Neural cell (in vitro differentiated cells): ENCODE results near the gene CCDC149. TPM values are rescaled to one million over a fixed set of nuclear protein-coding genes. Genes with fewer than 3 reads are reported as not detected.

Source experiments
- H2AFZ ChIP-seq: fragments of 200-600, 300-800 bp; sonication (generic), shearing (Covaris generic); 2 replicates; pipeline ENCODE4 v1.6.0; 2014; ENCODE audit warnings: low read depth, mild to moderate bottlenecking, antibody characterized with exemption, low read length, moderate library complexity
- H3F3A ChIP-seq: fragments of 200-600 bp; shearing (Covaris generic); 2 replicates; pipeline ENCODE4 v1.6.1; 2016; ENCODE audit warnings: mild to moderate bottlenecking, moderate library complexity, mixed read lengths, antibody characterized with exemption, low read length; ENCODE audit not compliant: insufficient read depth, poor library complexity, severe bottlenecking
- H3K27ac ChIP-seq: fragments of 200-600, 300-800 bp; sonication (generic), shearing (Covaris generic); 2 replicates; pipeline ENCODE4 v1.5.1; 2014; ENCODE audit warnings: mild to moderate bottlenecking, low read length, moderate library complexity
- H3K27me3 ChIP-seq: fragments of 300-800, 200-600 bp; sonication (generic), shearing (Covaris generic); 2 replicates; pipeline ENCODE4 v1.6.0; 2014; ENCODE audit warnings: mild to moderate bottlenecking, low read depth, low read length, moderate library complexity; ENCODE audit not compliant: insufficient read depth
- H3K36me3 ChIP-seq: fragments of 300-800, 200-600 bp; sonication (generic), shearing (Covaris generic); 2 replicates; pipeline ENCODE4 v1.5.1; 2014; ENCODE audit warnings: mild to moderate bottlenecking, antibody characterized with exemption, low read length, moderate library complexity; ENCODE audit not compliant: insufficient read depth
- H3K4me2 ChIP-seq: fragments of 300-800, 200-600 bp; sonication (generic), shearing (Covaris generic); 2 replicates; pipeline ENCODE4 v1.6.0; 2014; ENCODE audit warnings: mild to moderate bottlenecking, low read length
- H3K4me3 ChIP-seq: fragments of 300-800, 200-600 bp; sonication (generic), shearing (Covaris generic); 2 replicates; pipeline ENCODE4 v1.5.1; 2014; ENCODE audit warnings: mild to moderate bottlenecking, low read length, moderate library complexity
- H3K79me2 ChIP-seq: fragments of 200-600 bp; shearing (Covaris generic); replicated peaks from 2 replicates; pipeline ENCODE4 v1.6.0; 2014; ENCODE audit warnings: mild to moderate bottlenecking, low read length, moderate library complexity; ENCODE audit not compliant: insufficient read depth
- H3K9ac ChIP-seq: fragments of 300-800, 200-600 bp; sonication (generic), shearing (Covaris generic); 2 replicates; pipeline ENCODE4 v1.6.1; 2016; ENCODE audit warnings: mild to moderate bottlenecking, low read length, mixed read lengths
- H3K9me2 ChIP-seq: fragments of 200-600 bp; shearing (Covaris generic); 2 replicates; pipeline ENCODE4 v1.6.1; 2016; ENCODE audit warnings: mild to moderate bottlenecking, low read length, mixed read lengths; ENCODE audit not compliant: insufficient read depth
- H3K9me3 ChIP-seq: fragments of 200-600, 300-800 bp; sonication (generic), shearing (Covaris generic); 2 replicates; pipeline ENCODE4 v1.6.1; 2016; ENCODE audit warnings: mild to moderate bottlenecking, mixed run types, low read length, moderate library complexity, mixed read lengths
- H4K20me1 ChIP-seq: fragments of 200-600 bp; shearing (Covaris generic); 2 replicates; pipeline ENCODE4 v1.6.1; 2016; ENCODE audit warnings: mild to moderate bottlenecking, mixed run types; ENCODE audit not compliant: insufficient read depth
- CTCF ChIP-seq: fragments of 450-650 bp; IDR thresholded peaks from 2 replicates; pipeline ENCODE4 v1.5.1; 2014; ENCODE audit warnings: antibody characterized with exemption, mild to moderate bottlenecking, moderate library complexity; ENCODE audit not compliant: poor library complexity, severe bottlenecking
- EP300 ChIP-seq: fragments of 450-650 bp; conservative IDR thresholded peaks from 2 replicates; pipeline ENCODE4 v1.6.1; 2014; ENCODE audit warnings: antibody characterized with exemption, mild to moderate bottlenecking, moderate library complexity; ENCODE audit not compliant: poor library complexity, severe bottlenecking
- EZH2 ChIP-seq: fragments of 200-600, 300-800 bp; shearing (Covaris generic), sonication (generic); IDR thresholded peaks from 2 replicates; pipeline ENCODE4 v1.6.1; 2014; ENCODE audit warnings: antibody characterized with exemption, low read length, borderline replicate concordance, mild to moderate bottlenecking; ENCODE audit not compliant: insufficient read depth, poor library complexity, severe bottlenecking
- MXI1 ChIP-seq: fragments of 450-650 bp; conservative IDR thresholded peaks from 2 replicates; pipeline ENCODE4 v1.6.1; 2014; ENCODE audit warnings: antibody characterized with exemption, mild to moderate bottlenecking; ENCODE audit not compliant: poor library complexity, severe bottlenecking
- POLR2AphosphoS5 ChIP-seq: IDR thresholded peaks from 2 replicates; pipeline ENCODE4 v1.6.1; 2012
- RAD21 ChIP-seq: fragments of 450-650 bp; conservative IDR thresholded peaks from 2 replicates; pipeline ENCODE4 v1.6.1; 2014; ENCODE audit warnings: antibody characterized with exemption, mild to moderate bottlenecking, moderate library complexity
- REST ChIP-seq: IDR thresholded peaks from 2 replicates; pipeline ENCODE4 v1.6.1; 2012; ENCODE audit warnings: borderline replicate concordance
- SMC3 ChIP-seq: fragments of 450-650 bp; conservative IDR thresholded peaks from 2 replicates; pipeline ENCODE4 v1.6.1; 2014; ENCODE audit warnings: antibody characterized with exemption, mild to moderate bottlenecking, moderate library complexity; ENCODE audit not compliant: poor library complexity
- TAF1 ChIP-seq: IDR thresholded peaks from 2 replicates; pipeline ENCODE4 v1.6.1; 2012; ENCODE audit warnings: low read depth
- polyA plus RNA-seq: library from polyadenylated mRNA; depleted of rRNA; stranded (reverse); fragments of >200 nt; gene quantifications from 2 replicates; pipeline ENCODE4 v1.2.3, GENCODE V29; 2014

CCDC149 gene
- polyA plus RNA-seq, 1 donor from 2014 or later = 6.6 TPM

GRCh38 chr4:24806206-24806990 lies 106.4 kb downstream of the CCDC149 start:
- Histone ChIP-seq H3K9ac (no peak overlapping the region), H2AFZ (no peak overlapping the region), H3K4me2 (no peak overlapping the region), H3K36me3 (no peaks in the 10 kb centered on the region), H3F3A (no peaks in the 10 kb centered on the region), H3K9me3 (no peaks in the 10 kb centered on the region), H3K27me3 (no peaks in the 10 kb centered on the region), H3K9me2 (no peaks in the 10 kb centered on the region), H3K4me3 (no peak overlapping the region), H3K27ac (no peak overlapping the region), H3K79me2 (no peaks in the 10 kb centered on the region), H4K20me1 (no peaks in the 10 kb centered on the region)
- no peak for TF ChIP-seq EP300
- no peak for TF ChIP-seq TAF1
- TF ChIP-seq SMC3 = no peak
- no peak for TF ChIP-seq POLR2AphosphoS5
- no peak for TF ChIP-seq RAD21
- no peak for TF ChIP-seq MXI1
- TF ChIP-seq REST = no peak
- no peak for TF ChIP-seq CTCF
- TF ChIP-seq EZH2 = no peak

GRCh38 chr4:24805566-24805965 lies 107.3 kb downstream of the CCDC149 start:
- Histone ChIP-seq H3K9me2 (no peaks in the 10 kb centered on the region), H3F3A (no peaks in the 10 kb centered on the region), H3K9ac (no peak overlapping the region), H3K27ac (no peak overlapping the region), H3K9me3 (no peaks in the 10 kb centered on the region), H3K36me3 (no peaks in the 10 kb centered on the region), H3K4me3 (no peak overlapping the region), H3K27me3 (peaks cover 7% of the 10 kb centered on the region), H3K4me2 (no peak overlapping the region), H3K79me2 (no peaks in the 10 kb centered on the region), H4K20me1 (no peaks in the 10 kb centered on the region), H2AFZ (no peak overlapping the region)
- TF ChIP-seq SMC3 (no peak), RAD21 (no peak), MXI1 (no peak)
